ENCODE measurements around the gene OR6T1. TPM values are rescaled to one million over a fixed set of nuclear protein-coding genes. Genes with fewer than 3 reads are reported as not detected.

The OR6T1 gene
- polyA plus RNA-seq, 1 donor = not detected

- H3K27me3 ChIP-seq (ENCODE audit: control insufficient read depth, insufficient read depth, low read length) = no peaks in the 10 kb centered on the region
- WGBS (ENCODE audit: insufficient coverage, low lambda C conversion rate) = no CpG with 5 or more reads among the region's 3 CpGs
- no peaks in the 10 kb centered on the region for H3K9me3 ChIP-seq (ENCODE audit: control insufficient read depth, low read depth, low read length)
- no peak overlapping the region for H3K27ac ChIP-seq (ENCODE audit: low read length)
- no peak overlapping the region for H3K4me3 ChIP-seq (ENCODE audit: low read length)
- DNase-seq = no peak
- H3K36me3 ChIP-seq (ENCODE audit: control insufficient read depth, insufficient read depth, low read length) = no peaks in the 10 kb centered on the region
- H3K4me1 ChIP-seq (ENCODE audit: control insufficient read depth, insufficient read depth, low read length) = no peaks in the 10 kb centered on the region
These were observed 22.7 kb downstream of the OR6T1 start for GRCh38 chr11:123920943-123921342.

- Histone ChIP-seq H3K27ac (ENCODE audit: low read length) (no peak overlapping the region), H3K36me3 (ENCODE audit: control insufficient read depth, insufficient read depth, low read length) (no peaks in the 10 kb centered on the region), H3K4me3 (ENCODE audit: low read length) (no peak overlapping the region), H3K4me1 (ENCODE audit: control insufficient read depth, insufficient read depth, low read length) (no peaks in the 10 kb centered on the region), H3K9me3 (ENCODE audit: control insufficient read depth, low read depth, low read length) (no peaks in the 10 kb centered on the region), H3K27me3 (ENCODE audit: control insufficient read depth, insufficient read depth, low read length) (no peaks in the 10 kb centered on the region)
- WGBS (ENCODE audit: insufficient coverage, low lambda C conversion rate) = 14% methylated on average over 2 of the region's 3 CpGs
- no peak for DNase-seq
These were observed 37.8 kb downstream of the OR6T1 start for GRCh38 chr11:123905826-123906225.

GRCh38 chr11:123904932-123905331, 38.7 kb downstream of the OR6T1 start:
- Histone ChIP-seq H3K27ac (ENCODE audit: low read length) (no peak overlapping the region), H3K4me3 (ENCODE audit: low read length) (no peak overlapping the region), H3K9me3 (ENCODE audit: control insufficient read depth, low read depth, low read length) (no peaks in the 10 kb centered on the region), H3K36me3 (ENCODE audit: control insufficient read depth, insufficient read depth, low read length) (no peaks in the 10 kb centered on the region), H3K4me1 (ENCODE audit: control insufficient read depth, insufficient read depth, low read length) (no peaks in the 10 kb centered on the region), H3K27me3 (ENCODE audit: control insufficient read depth, insufficient read depth, low read length) (no peaks in the 10 kb centered on the region)
- no peak for DNase-seq
- 60% methylated on average over 1 of the region's 3 CpGs for WGBS (ENCODE audit: insufficient coverage, low lambda C conversion rate)

- H3K27ac ChIP-seq (ENCODE audit: low read length) = no peak overlapping the region
- no CpG with 5 or more reads among the region's 2 CpGs for WGBS (ENCODE audit: insufficient coverage, low lambda C conversion rate)
- no peak overlapping the region for H3K4me3 ChIP-seq (ENCODE audit: low read length)
- no peaks in the 10 kb centered on the region for H3K27me3 ChIP-seq (ENCODE audit: control insufficient read depth, insufficient read depth, low read length)
- no peak for DNase-seq
- no peaks in the 10 kb centered on the region for H3K36me3 ChIP-seq (ENCODE audit: control insufficient read depth, insufficient read depth, low read length)
- no peaks in the 10 kb centered on the region for H3K4me1 ChIP-seq (ENCODE audit: control insufficient read depth, insufficient read depth, low read length)
- H3K9me3 ChIP-seq (ENCODE audit: control insufficient read depth, low read depth, low read length) = no peaks in the 10 kb centered on the region
These were observed 39.7 kb downstream of the OR6T1 start for GRCh38 chr11:123903932-123904331.

- H3K4me3 ChIP-seq (ENCODE audit: low read length) = no peak within 1 kb of the TSS
- no peaks in the 10 kb centered on the region for H3K4me1 ChIP-seq (ENCODE audit: control insufficient read depth, insufficient read depth, low read length)
- H3K27ac ChIP-seq (ENCODE audit: low read length) = no peak within 1 kb of the TSS
- no peaks in the 10 kb centered on the region for H3K36me3 ChIP-seq (ENCODE audit: control insufficient read depth, insufficient read depth, low read length)
- H3K9me3 ChIP-seq (ENCODE audit: control insufficient read depth, low read depth, low read length) = no peaks in the 10 kb centered on the region
- no CpG with 5 or more reads among the region's 1 CpG for WGBS (ENCODE audit: insufficient coverage, low lambda C conversion rate)
- DNase-seq = no peak
- H3K27me3 ChIP-seq (ENCODE audit: control insufficient read depth, insufficient read depth, low read length) = no peaks in the 10 kb centered on the region
These were observed 41.8 kb downstream of the OR6T1 start, which contains the start of gene OR8D4 for GRCh38 chr11:123901867-123902266. TSS of gene OR8D4 (plus strand) at chr11:123902167. CDS start at chr11:123906432, 4,265 bp downstream.

GRCh38 chr11:123899792-123900191, 43.8 kb downstream of the OR6T1 start:
- no peak for DNase-seq
- Histone ChIP-seq H3K4me3 (ENCODE audit: low read length) (no peak overlapping the region), H3K27ac (ENCODE audit: low read length) (no peak overlapping the region), H3K36me3 (ENCODE audit: control insufficient read depth, insufficient read depth, low read length) (no peaks in the 10 kb centered on the region), H3K9me3 (ENCODE audit: control insufficient read depth, low read depth, low read length) (no peaks in the 10 kb centered on the region), H3K4me1 (ENCODE audit: control insufficient read depth, insufficient read depth, low read length) (no peaks in the 10 kb centered on the region), H3K27me3 (ENCODE audit: control insufficient read depth, insufficient read depth, low read length) (no peaks in the 10 kb centered on the region)
- WGBS (ENCODE audit: insufficient coverage, low lambda C conversion rate) = 100% methylated on average over 1 of the region's 3 CpGs

Other genes with a start within 250 kb of the OR6T1 start
- gene ZNF202, start 202.2 kb downstream of the OR6T1 start, polyA plus RNA-seq = 17.1 TPM
- gene OR6X1, start 189.3 kb downstream of the OR6T1 start, polyA plus RNA-seq = not detected
- not detected for gene OR6M1, start 137.5 kb downstream of the OR6T1 start, polyA plus RNA-seq
- gene TMEM225, start 58.2 kb downstream of the OR6T1 start, polyA plus RNA-seq = not detected
- not detected for gene OR8D4, start 41.7 kb downstream of the OR6T1 start, polyA plus RNA-seq
- gene OR4D5, start 4.2 kb downstream of the OR6T1 start, polyA plus RNA-seq = not detected
- not detected for gene OR10S1, start 33.9 kb upstream of the OR6T1 start, polyA plus RNA-seq
- gene OR10G6, start 51.3 kb upstream of the OR6T1 start, polyA plus RNA-seq = not detected
- not detected for gene OR10G4, start 69.2 kb upstream of the OR6T1 start, polyA plus RNA-seq
- gene OR10G9, start 79.2 kb upstream of the OR6T1 start, polyA plus RNA-seq = not detected
- gene OR10G8, start 83.0 kb upstream of the OR6T1 start, polyA plus RNA-seq = not detected
- not detected for gene OR10G7, start 97.5 kb upstream of the OR6T1 start, polyA plus RNA-seq
- 24.6 TPM for gene VWA5A, start 171.6 kb upstream of the OR6T1 start, polyA plus RNA-seq
- gene OR10D3, start 239.5 kb upstream of the OR6T1 start, polyA plus RNA-seq = not detected